DMS79 treated with DMSO at 0.1 percent for 48 hours (cell line): ENCODE measurements around the gene GMCL2.
A peak's percentile ranks its signal among the peaks of the same experiment; 100 is the strongest.

ENCODE experiments used
- DNase-seq: peaks from one replicate; lab custom pipeline; 2025; lab: John Stamatoyannopoulos, UW

Gene GMCL2

DNA sequence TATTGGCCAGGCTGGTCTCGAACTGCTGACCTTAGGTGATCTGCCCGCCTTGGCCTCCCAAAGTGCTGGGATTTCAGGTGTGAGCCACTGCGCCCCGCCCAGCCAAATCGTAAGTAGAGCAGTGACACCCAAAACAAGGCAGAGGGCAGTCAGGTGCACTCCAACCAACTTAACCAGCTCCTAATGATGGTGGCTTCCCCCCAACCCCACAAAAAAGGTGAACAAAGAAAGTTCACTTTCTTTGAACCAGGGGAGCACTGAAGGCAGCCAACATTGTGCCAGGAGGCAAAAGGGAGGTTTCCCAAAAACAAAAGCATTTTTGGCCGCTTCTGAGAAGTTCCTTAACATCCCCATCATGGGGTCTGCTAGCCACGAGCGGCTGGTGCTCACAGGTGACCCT is 9.6 kb downstream of the GMCL2 start:
- no peak for DNase-seq

DNA sequence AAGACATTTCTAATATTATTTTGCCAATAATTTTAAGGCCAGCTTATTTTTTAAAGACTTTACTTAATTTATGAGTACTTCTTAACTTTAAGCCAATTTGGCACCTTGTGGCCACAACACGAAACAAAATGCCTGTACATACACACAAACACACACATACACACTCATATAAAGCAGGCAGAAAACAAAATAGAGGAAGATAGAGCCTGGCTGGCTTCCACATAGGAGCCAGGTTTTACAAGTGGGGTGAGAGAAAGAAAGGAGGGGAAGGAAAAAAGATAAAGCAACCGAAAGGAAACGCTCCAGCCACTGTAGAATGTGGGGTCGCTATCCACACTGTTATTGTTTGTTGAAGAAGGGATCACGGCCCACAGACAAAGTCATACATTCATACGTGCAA is 10.4 kb downstream of the GMCL2 start:
- no peak for DNase-seq

DNA sequence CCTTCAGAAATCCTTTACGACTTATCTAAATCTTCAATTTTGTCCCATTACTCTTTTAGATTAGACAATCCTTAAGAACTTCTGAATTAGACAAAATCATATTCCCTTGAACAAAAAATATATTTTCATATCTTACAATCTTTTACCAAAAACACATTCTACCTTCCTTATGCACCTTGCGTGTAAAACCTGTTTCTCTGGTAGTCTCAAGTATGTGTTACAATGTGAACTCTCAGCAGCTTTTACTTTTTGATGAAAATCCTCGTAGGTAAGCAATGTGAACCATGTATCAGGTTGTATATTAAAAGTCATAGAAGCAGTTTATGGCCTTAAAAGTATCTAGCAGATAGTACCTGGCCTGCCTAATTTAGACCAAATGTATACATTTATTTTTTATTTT is 12.7 kb downstream of the GMCL2 start:
- DNase-seq, result no peak

DNA sequence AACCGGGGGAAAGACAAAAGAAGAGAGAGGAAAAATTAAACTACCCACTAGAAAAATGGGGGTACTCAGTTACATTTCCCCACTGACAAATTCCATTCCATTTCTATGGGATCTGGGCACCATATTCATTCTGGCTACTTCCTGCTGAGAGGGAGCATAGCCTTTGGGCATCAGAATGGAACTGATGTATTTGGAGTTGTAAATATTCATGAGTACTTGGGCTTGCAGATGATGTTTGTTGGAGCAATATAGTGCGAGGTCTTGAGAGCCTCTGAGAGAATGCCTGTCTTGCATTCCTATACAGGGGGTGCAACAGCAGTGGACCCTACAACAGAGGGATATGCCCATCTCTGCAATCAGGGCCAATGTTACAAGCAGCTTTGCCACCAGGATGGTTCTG is 16.7 kb downstream of the GMCL2 start:
- no peak for DNase-seq

DNA sequence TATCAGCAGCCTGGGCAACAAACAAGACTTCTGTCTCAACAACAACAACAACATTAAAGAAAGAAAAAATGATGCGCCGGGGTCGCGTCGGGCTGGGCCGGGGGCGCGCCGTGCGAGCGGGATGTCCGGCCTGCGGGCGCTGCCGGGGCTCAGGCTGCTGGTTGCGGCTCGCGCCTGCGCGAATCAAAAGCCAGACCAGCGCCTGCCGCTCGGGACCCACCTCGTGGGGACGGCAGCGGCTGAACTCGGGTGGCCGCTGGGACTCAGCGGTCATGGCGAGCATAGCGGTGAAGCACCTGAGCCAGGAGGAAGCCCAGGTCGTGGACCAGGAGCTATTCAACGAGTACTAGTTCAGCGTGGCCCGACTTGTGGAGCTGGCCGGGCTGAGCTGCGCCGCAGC is 21.6 kb downstream of the GMCL2 start:
- no peak for DNase-seq

DNA sequence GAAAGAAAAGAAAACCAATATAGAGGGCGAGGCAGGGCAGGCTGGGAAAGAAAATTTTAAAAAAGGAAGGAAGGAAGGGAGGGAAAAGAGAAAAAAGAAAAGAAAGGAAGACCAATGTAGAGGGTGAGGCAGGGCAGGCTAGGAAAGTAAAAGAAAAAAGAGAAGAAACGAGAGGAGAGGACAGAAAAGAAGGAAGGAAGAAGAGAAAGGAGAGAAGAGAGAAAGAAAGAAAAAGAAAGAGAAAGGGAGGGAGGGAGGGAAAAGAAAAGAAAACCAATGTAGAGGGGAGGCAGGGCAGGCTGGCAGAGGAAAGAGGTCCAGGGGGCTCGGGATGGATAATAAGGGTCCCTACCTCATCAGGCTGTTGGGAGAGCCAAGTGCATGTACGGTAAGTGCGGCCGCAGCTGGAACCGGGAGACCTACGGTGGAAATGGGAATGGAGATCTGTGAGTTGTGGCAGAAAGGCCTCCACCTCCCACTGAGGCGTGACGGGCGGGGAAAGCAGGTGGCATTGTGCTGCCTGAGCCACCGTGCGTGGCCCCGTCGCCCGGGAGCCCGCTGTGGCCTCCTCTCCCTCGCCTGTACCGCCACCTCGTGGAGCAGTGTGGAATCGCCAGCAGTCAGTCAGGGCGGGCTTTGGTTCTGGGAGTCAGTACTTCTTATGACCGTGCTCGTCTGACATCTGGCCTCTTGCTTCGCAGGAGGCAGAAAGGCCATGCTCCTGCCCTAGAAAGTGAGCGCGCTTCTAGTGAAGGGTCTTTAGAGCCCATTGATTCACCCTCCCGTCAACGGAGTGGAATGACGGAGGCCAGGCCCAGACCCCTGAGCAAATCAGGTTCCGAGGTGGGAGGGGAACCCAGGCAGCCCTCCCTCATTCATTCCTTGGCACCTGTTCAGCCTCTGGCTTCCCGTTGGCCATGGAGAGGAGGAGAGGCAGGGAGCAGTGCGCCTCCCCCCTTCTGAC is 23.1 kb downstream of the GMCL2 start:
- DNase-seq, result peak; percentile 87

DNA sequence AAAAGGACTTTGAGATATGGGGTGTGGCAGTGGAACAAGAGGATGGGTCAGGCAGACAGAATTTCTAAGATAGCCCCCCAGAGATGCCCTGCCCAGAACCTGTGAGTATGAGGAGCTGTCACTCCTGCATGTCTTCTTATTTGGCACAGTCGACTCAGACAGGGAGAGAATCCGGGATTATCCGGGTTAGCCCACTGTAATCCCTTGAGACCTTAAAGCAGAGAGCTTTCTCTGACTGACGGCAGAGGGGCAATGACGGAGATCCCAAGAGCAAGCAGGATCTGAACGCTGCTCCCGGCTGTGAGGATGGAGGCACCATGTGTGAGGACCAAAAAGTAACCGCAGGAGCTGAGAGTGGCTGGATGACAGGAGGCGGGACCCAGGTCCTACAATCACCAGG is 24.7 kb downstream of the GMCL2 start:
- DNase-seq, result no peak

DNA sequence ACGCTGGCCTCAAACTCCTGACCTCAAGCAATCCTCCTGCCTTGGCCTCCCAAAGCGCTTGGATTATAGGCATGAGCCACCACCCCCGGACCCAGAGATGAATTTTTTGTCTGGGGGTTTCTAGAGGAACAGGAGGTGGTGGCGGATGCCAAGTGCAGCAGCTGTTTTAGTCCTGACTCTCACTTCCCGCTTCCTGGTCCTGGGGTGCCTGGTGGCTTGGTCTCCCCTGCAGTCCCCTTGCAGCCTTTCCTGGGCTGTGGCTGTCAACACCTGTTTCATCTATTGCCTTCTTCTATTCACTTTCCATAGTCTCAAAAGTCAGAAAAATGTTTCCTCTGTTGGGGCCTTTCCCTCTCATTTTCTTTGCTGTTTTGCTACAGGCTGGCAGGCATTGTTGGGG is 27.0 kb downstream of the GMCL2 start:
- DNase-seq, result no peak

DNA sequence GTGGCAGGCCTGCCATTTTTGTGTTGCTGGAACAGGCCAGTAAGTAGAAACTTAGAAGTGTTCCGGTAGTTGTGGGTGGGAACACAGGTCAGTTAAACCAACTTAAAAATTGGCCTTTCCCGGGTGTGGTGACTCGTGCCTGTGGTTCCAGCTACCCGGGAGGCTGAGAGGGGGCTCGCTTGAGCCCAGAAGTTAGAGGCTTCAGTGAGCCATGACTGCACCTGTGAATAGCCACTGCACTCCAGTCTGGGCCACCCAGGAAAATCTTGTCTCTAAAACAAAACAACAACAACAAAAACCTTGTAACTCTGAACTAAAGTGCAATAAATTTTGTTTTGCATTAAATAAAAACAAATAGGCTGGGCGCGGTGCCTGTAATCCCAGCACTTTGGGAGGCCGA is 32.1 kb downstream of the GMCL2 start:
- no peak for DNase-seq

DNA sequence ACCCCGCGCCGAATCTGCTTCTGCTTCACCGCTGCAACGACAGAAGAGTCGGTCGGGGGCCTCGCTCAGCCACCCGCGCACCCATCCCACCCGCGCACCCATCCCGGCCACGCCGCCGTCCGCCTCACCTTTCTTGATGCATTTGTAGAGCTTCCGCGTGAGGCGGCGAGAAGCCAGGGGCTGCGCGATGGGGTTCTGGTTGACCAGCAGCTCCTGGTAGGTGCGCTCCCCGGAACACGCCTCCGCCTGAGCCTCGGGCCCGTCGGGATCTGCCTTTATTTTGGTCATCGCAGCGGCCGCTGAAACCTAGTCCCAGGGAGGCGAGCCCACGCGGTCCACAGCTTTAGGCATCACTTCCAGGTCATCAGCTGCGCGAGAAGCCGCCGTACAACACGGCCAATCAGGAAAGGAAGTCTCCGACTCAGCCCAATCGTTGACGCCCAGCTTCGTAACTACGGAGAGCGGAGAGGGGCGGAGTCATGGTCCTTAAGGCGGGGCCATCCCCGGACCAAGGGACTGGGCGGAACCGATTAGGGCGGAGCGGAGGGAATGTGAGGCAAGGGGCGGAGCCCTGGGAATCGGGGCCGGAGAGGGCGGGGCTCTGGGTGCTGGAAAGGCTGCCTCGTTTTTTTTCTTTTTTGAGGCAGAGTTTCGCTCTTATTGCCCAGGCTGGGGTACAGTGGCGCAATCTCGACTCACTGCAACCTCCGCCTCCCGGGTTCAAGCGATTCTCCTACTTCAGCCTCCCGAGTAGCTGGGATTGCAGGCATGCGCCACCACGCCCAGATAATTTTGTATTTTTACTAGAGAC is 33.4 kb downstream of the GMCL2 start, which contains the start of gene NHP2:
NHP2 (minus strand) TSS at position 356 of the 811 bp plus-strand sequence; CDS start at position 288, 68 bp downstream.
- DNase-seq, result peak; percentile 82

DNA sequence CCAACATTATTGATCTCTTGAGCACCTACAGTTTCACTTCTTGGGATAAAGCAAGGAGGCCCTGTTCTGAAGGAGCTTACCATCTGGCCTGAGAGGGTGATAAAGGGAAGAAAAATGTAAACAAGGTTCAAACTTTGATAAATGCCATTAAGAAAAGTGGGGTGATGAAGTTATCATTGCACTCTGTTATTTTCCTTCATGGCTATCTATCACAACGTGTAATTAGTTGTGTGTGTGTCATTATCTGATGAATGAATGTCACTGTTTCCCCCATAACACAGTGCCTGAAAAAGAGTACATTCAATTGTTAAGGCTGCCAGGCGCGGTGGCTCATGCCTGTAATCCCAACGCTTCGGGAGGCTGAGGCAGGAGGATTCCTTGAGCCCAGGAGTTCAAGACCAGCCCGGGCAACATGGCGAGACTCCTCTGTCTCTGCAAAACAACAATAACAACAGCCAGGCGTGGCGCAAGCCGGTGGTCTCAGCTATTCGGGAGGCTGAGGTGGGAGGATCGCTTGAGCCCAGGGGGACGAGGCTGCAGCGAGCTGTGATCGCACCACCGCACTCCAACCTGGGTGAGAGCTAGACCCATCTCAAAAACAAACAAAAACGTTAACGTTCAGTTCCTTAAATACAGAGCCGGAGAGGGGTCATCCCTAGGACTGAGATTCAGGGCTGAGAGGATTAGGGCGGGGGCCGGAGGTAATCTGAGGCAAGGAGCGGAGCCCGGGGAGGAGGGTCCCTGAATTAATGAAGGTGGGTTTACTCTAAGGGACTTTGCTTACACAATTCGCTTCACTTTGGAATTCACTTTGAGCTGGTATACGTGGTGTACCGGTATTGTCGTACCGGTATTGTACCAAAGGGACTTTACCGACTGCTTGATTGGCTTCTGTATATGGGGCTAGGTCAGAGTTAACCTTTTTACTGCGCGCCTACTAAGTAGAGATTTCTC is 34.4 kb downstream of the GMCL2 start:
- DNase-seq, result no peak

DNA sequence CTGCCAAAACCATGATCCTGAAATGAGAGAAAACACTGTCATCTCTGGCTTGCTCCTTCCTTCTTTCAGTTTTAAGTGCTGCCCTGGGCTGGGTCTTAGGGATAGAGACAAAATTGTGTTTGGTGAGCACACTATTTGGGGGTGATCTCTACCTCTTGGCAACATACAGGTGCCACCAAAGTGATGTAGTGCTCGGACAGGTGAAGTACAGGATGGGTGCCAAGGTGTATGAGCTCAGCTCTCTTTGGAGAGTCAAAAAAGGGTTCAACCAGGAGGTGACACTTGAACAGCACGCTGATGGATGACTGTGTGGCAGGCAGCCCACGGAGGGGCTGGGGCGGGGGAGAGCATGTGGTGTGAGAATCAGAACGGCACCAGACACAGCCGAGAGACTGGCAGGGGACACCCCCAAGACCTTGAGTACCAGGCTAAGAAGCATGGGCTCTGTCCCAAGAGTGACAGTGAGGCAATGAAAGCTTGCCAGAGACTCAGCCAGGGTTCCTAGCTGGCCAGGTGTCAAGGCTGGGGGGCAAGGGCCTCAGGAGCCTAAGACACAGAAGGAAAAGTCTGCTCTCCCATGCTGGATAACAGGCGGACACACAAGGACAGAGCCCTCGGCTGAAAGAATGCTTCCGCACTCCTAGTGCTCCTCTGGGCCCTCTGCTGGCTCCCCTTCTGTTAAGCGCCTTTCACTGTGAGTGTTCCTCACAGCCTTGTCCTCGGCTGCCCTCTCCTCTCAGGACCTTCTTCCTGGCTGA is 36.0 kb downstream of the GMCL2 start:
- DNase-seq, result no peak

DNA sequence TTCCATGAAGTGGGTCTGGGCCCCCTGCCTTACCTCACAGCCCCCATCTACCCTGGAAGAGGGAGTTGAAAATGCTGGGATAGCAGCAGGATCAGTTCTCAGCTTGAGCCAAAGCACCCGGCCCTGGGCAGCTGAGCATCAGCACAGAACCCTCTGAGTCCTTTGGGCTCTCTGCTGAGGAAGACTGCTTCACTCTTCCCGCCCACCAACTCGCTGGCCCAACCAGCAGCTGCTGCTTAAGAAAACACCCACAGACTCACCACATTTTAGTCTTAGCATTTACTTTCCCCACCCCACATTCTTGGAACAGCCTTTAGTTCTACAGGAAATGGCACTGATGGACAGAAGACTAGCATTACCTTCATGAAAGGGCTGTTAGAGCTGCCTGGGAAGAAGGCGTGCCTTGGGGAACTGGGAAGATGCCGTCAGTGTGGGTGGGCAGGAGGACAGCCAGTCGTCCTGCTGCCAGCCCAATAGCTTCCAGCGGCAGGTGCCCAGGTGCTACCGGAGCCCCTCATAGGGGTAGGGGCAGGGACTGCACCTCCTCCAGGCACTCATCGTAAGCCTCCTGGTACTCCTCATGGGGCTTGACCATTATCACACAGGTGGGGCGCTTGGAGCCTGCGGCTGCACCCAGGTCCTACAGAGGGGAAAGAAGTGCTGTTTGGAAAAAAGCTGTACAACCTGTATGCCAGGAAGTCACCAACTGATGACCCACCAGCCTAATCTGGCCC is 37.8 kb downstream of the GMCL2 start:
- DNase-seq, result no peak

DNA sequence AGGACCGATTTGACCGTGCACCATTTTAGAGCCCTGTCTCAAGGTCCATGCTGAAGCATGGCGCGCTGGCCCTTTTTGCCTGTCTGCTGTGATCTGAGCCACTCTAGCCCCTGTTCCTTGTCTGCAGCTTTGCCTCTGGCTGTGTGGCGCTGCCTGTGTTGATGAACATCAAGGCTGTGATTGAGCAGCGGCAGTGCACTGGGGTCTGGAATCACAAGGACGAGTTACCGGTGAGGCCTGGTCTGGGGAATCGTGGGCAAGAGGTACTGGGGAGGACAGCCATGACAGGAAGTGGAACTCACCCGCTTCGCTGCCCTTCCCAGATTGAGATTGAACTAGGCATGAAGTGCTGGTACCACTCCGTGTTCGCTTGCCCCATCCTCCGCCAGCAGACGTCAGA is 39.8 kb downstream of the GMCL2 start:
- DNase-seq, result no peak

DNA sequence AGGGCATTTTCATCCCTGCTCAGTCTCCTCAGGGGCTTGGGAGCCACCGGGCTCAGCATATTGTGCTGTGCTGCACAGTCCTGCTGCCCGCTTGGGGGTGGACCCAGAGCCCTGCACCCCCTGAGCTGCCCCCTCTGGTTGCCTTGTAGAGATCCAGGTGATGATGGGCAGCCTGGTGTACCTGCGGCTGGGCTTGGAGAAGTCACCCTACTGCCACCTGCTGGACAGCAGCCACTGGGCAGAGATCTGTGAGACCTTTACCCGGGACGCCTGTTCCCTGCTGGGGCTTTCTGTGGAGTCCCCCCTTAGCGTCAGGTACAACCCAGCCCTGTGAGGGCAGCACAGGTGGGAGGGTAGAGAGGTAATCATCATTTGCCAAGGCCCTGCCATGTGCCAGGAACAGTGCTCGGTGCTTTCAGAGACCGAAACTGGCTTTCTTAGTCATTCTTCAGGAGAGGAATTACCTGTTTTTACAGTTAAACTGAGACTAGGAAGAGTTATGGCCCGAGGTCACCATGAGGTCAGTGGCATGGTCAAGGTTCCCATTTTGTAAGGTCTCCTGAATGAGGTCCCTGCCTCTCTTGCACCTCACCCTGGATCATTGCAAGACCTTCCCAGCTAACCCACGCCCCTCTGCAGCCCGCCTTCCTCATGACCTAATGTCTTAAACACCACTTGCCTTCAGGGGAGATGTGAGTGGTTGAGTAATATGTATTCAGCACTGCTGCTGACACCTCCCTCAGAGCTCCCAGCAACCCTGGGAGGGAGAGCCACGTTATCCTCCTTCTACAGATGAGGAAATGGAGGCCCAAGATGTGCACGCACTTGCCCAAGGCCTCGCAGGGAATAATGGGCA is 41.0 kb downstream of the GMCL2 start:
- peak; percentile 4 for DNase-seq

DNA sequence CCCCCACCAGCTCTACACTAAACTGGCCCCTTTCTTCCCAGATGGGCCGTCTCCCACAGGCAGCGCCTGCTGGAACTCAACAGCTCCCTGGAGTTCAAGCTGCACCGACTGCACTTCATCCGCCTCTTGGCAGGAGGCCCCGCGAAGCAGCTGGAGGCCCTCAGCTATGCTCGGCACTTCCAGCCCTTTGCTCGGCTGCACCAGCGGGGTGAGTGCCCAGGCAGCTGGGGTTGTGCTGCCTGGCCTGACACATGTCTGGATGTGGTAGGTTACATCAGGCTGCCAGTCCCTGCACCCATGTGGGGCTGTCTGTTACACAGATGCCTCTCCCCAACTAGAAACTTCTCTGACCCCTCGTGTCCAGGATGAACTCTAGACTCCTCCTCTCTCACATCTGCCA is 43.3 kb downstream of the GMCL2 start:
- no peak for DNase-seq

DNA sequence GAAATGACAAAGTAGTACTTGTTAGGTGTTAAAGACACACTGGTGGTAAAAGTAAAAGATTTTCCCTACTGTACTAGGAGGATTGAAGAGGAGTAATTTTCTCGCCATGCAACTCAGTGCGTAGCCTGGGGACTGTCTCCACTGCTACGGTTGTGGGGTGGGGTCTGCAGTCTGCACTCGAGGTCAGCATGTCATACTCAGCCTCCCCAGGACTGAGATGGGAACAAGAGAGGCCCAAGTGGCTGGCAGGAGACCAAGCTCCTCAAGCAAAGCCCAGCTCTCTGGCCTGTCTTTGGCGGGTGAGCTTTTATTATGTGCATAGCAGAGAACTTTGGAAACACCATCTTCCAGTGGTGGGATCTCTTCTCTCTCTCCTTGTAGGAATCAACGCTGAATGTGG is 43.9 kb downstream of the GMCL2 start:
- DNase-seq, result no peak

DNA sequence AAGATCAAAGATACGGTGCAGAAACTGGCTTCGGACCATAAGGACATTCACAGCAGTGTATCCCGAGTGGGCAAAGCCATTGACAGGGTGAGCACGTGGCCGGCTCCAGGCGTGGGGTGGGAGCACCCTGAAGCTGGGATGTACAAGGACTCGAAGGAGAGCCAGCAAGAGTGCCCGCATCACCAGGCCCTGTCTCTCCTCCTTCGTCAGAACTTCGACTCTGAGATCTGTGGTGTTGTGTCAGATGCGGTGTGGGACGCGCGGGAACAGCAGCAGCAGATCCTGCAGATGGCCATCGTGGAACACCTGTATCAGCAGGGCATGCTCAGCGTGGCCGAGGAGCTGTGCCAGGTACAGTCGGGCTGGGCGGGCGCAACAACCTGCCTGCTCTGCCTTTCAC is 44.5 kb downstream of the GMCL2 start:
- DNase-seq, result no peak

DNA sequence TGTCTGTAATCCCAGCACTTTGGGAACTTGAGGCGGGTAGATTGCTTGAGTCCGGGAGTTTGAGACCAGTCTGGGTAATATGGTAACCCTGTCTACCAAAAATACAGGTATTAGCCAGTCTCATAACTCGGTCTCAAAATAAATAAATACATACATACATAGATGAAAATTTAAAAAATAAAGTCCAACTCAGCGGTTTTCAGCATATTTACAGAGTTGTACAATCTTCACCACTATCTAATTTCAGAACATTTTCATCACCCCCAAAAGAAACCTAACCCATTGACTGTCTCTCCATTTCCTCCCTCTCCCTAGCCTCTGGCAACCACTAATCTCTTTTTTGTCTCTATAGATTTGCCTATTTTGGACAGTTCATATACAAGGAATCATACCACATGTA is 45.6 kb downstream of the GMCL2 start:
- no peak for DNase-seq
